SK-N-SH treated with all-trans-retinoic acid at 6 μM for 48 hours (cell line): ENCODE measurements around the gene ELF1.

ENCODE experiments used
- ATAC-seq: fragments of 200-7000 bp; cut with Tn5 transposase; 3 replicates; pipeline ENCODE4 v1.9.1; 2020; ENCODE audit warnings: mild to moderate bottlenecking, moderate library complexity
- ARNTL ChIP-seq: fragments of 450-650 bp; formaldehyde crosslinking; IDR thresholded peaks from 2 replicates; pipeline ENCODE4 v1.5.0; 2020; ENCODE audit warnings: low read depth, mild to moderate bottlenecking, moderate library complexity, borderline replicate concordance
- BACH2 ChIP-seq: fragments of 250-450 bp; sonication (Bioruptor Pico); IDR thresholded peaks from 2 replicates; pipeline ENCODE4 v1.9.0; 2021; ENCODE audit warnings: mild to moderate bottlenecking, borderline replicate concordance
- CSDC2 ChIP-seq: fragments of 250-450 bp; sonication (Bioruptor Pico); IDR thresholded peaks from 2 replicates; pipeline ENCODE4 v1.5.0; 2020; ENCODE audit warnings: mild to moderate bottlenecking, moderate library complexity
- ESRRG ChIP-seq: fragments of 250-450 bp; sonication (Bioruptor Pico); IDR thresholded peaks from 2 replicates; pipeline ENCODE4 v1.6.1; 2021; ENCODE audit warnings: mild to moderate bottlenecking
- GLIS3 ChIP-seq: fragments of 250-450 bp; sonication (Bioruptor Pico); IDR thresholded peaks from 2 replicates; pipeline ENCODE4 v1.5.0; 2020; ENCODE audit warnings: mild to moderate bottlenecking, moderate library complexity
- ISL1 ChIP-seq: fragments of 250-450 bp; sonication (Bioruptor Pico); IDR thresholded peaks from 2 replicates; pipeline ENCODE4 v2.1.2; 2022; ENCODE audit warnings: mild to moderate bottlenecking, moderate library complexity
- OSR1 ChIP-seq: fragments of 250-450 bp; sonication (Bioruptor Pico); IDR thresholded peaks from 2 replicates; pipeline ENCODE4 v1.8.0; 2022; ENCODE audit warnings: moderate library complexity, mild to moderate bottlenecking, inconsistent platforms
- POU6F1 ChIP-seq: fragments of 250-450 bp; sonication (Bioruptor Pico); IDR thresholded peaks from 2 replicates; pipeline ENCODE4 v1.8.0; 2021; ENCODE audit warnings: low read depth, mild to moderate bottlenecking, moderate library complexity, borderline replicate concordance
- PPARA ChIP-seq: fragments of 250-450 bp; sonication (Bioruptor Pico); IDR thresholded peaks from 2 replicates; pipeline ENCODE4 v1.5.0; 2020; ENCODE audit warnings: mild to moderate bottlenecking, borderline replicate concordance
- RARB ChIP-seq: fragments of 250-450 bp; sonication (Bioruptor Pico); IDR thresholded peaks from 2 replicates; pipeline ENCODE4 v1.8.0; 2021; ENCODE audit warnings: mild to moderate bottlenecking, moderate library complexity
- SNAI2 ChIP-seq: fragments of 250-450 bp; sonication (Bioruptor Pico); IDR thresholded peaks from 2 replicates; pipeline ENCODE4 v1.5.0; 2020; ENCODE audit warnings: mild to moderate bottlenecking, moderate library complexity
- TCF4 ChIP-seq: fragments of 250-450 bp; sonication (Bioruptor Pico); IDR thresholded peaks from 2 replicates; pipeline ENCODE4 v1.8.0; 2021; ENCODE audit warnings: mild to moderate bottlenecking, moderate library complexity, borderline replicate concordance
- TOX ChIP-seq: fragments of 250-450 bp; sonication (Bioruptor Pico); IDR thresholded peaks from 2 replicates; pipeline ENCODE4 v1.8.0; 2021; ENCODE audit warnings: mild to moderate bottlenecking, moderate library complexity, borderline replicate concordance
- TSHZ2 ChIP-seq: fragments of 250-450 bp; sonication (Bioruptor Pico); IDR thresholded peaks from 2 replicates; pipeline ENCODE4 v1.5.0; 2020; ENCODE audit warnings: mild to moderate bottlenecking, moderate library complexity
- ZC3H10 ChIP-seq: fragments of 250-450 bp; sonication (Bioruptor Pico); IDR thresholded peaks from 2 replicates; pipeline ENCODE4 v1.5.1; 2021; ENCODE audit warnings: mild to moderate bottlenecking, moderate library complexity
- ZFP3 ChIP-seq: fragments of 250-450 bp; sonication (Bioruptor Pico); IDR thresholded peaks from 2 replicates; pipeline ENCODE4 v1.5.0; 2020; ENCODE audit warnings: mild to moderate bottlenecking, moderate library complexity
- ZFP30 ChIP-seq: fragments of 450-650 bp; formaldehyde crosslinking; IDR thresholded peaks from 2 replicates; pipeline ENCODE4 v1.5.0; 2022; ENCODE audit warnings: mild to moderate bottlenecking, moderate library complexity
- ZNF565 ChIP-seq: fragments of 450-650 bp; formaldehyde crosslinking; conservative IDR thresholded peaks from 2 replicates; pipeline ENCODE4 v1.5.0; 2020; ENCODE audit warnings: low read depth, mild to moderate bottlenecking, moderate library complexity
- TF ChIP-seq, protein P1 (sequence below): fragments of 250-450 bp; sonication (Bioruptor Pico); IDR thresholded peaks from 2 replicates; pipeline ENCODE4 v1.5.1; 2020; ENCODE audit warnings: low read depth, mild to moderate bottlenecking, moderate library complexity

Gene ELF1

GRCh38 chr13:40995997-40996396 lies 23.1 kb downstream of the ELF1 start:
- no peak for ATAC-seq
- TF ChIP-seq ISL1 (CRISPR knock-in tag) = no peak
- no peak for TF ChIP-seq BACH2
- TF ChIP-seq ZNF565 (CRISPR knock-in tag) = no peak
- no peak for TF ChIP-seq CSDC2 (CRISPR knock-in tag)
- TF ChIP-seq TSHZ2 (CRISPR knock-in tag) = no peak
- TF ChIP-seq OSR1 (CRISPR knock-in tag) = no peak
- TF ChIP-seq GLIS3 (CRISPR knock-in tag) = no peak
- TF ChIP-seq ESRRG = no peak

DNA sequence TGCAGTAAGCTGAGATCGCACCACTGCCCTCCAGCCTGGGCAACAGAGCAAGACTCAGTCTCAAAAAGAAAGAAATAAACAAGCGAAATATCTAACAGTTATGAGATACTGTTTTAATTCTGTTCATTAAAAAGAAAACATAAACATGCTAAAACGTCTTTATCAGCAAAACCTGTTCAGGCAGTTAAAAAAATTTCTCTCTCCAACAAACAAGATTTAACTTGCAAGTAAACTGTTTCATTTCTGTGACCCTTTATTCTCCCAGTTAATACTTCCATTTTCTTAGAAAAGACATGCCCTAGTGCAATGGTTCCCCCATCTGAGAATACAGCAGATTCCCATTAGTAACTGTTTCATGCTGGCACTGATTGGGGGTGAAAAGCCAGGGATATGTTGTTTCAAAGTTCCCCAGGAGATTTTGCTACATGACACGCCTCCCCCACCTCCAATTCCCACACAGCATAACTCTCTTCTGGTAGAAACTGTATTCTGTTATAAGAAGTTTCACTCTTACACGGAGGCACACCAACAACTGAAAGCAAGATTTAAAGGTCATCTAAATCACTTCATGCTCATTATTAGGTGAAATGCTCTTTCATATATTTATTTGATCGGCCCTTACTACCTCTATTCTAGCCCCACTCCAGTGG lies 24.4 kb downstream of the ELF1 start:
- ATAC-seq = no peak
- TF ChIP-seq TOX (CRISPR knock-in tag) (no peak), OSR1 (CRISPR knock-in tag) (no peak), ZFP30 (CRISPR knock-in tag) (no peak), GLIS3 (CRISPR knock-in tag) (no peak), ARNTL (CRISPR knock-in tag) (no peak), PPARA (CRISPR knock-in tag) (no peak), TSHZ2 (CRISPR knock-in tag) (no peak)
- TF ChIP-seq, all 23 proteins: peak for 0

- no peak for TF ChIP-seq TCF4
- TF ChIP-seq ESRRG = no peak
- TF ChIP-seq ZC3H10 (CRISPR knock-in tag) = no peak
- no peak for TF ChIP-seq ZFP30 (CRISPR knock-in tag)
- TF ChIP-seq PPARA (CRISPR knock-in tag) = no peak
- TF ChIP-seq CSDC2 (CRISPR knock-in tag) = no peak
- no peak for TF ChIP-seq RARB
- TF ChIP-seq ZFP3 (CRISPR knock-in tag) = no peak
- no peak for TF ChIP-seq TSHZ2 (CRISPR knock-in tag)
- ATAC-seq = no peak
These were observed 25.1 kb downstream of the ELF1 start for GRCh38 chr13:40993987-40994386.

- ATAC-seq = peak; percentile 67
- TF ChIP-seq RARB = no peak
- TF ChIP-seq TSHZ2 (CRISPR knock-in tag) = no peak
- no peak for TF ChIP-seq SNAI2 (CRISPR knock-in tag)
- no peak for TF ChIP-seq ZFP3 (CRISPR knock-in tag)
- no peak for TF ChIP-seq ARNTL (CRISPR knock-in tag)
- TF ChIP-seq ZFP30 (CRISPR knock-in tag) = no peak
- TF ChIP-seq TOX (CRISPR knock-in tag) = no peak
- no peak for TF ChIP-seq ISL1 (CRISPR knock-in tag)
- TF ChIP-seq, protein P1, sequence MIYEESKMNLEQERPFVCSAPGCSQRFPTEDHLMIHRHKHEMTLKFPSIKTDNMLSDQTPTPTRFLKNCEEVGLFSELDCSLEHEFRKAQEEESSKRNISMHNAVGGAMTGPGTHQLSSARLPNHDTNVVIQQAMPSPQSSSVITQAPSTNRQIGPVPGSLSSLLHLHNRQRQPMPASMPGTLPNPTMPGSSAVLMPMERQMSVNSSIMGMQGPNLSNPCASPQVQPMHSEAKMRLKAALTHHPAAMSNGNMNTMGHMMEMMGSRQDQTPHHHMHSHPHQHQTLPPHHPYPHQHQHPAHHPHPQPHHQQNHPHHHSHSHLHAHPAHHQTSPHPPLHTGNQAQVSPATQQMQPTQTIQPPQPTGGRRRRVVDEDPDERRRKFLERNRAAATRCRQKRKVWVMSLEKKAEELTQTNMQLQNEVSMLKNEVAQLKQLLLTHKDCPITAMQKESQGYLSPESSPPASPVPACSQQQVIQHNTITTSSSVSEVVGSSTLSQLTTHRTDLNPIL = no peak
- no peak for TF ChIP-seq POU6F1
These were observed 26.2 kb downstream of the ELF1 start for GRCh38 chr13:40992678-40993518.
